Nephron (organoid): ENCODE measurements around the gene MAST2.

Experiments used
- H3K27ac Mint-ChIP-seq, 3 experiments: 2 replicates each; pipeline ENCODE4 v1.8.0; 2020; ENCODE audit warnings: mixed read lengths in 3 of 3, mild to moderate bottlenecking in 2 of 3, moderate library complexity in 1 of 3
- H3K27me3 Mint-ChIP-seq: 2 replicates; pipeline ENCODE4 v1.8.0; 2021; ENCODE audit warnings: low read depth, mild to moderate bottlenecking, moderate library complexity, mixed read lengths
- H3K36me3 Mint-ChIP-seq: 2 replicates; pipeline ENCODE4 v1.8.0; 2020; ENCODE audit warnings: low read depth, mixed read lengths
- H3K4me1 Mint-ChIP-seq: 2 replicates; pipeline ENCODE4 v1.8.0; 2020; ENCODE audit warnings: mixed read lengths
- H3K4me3 Mint-ChIP-seq, 3 experiments: 2 replicates each; pipeline ENCODE4 v1.8.0; 2020; ENCODE audit warnings: mild to moderate bottlenecking in 3 of 3, mixed read lengths in 3 of 3, moderate library complexity in 2 of 3
- H3K9me3 Mint-ChIP-seq: 2 replicates; pipeline ENCODE4 v1.8.0; 2020; ENCODE audit warnings: mixed read lengths
- CTCF ChIP-seq, 3 experiments: fragments of 200-600 bp; sonication (generic); IDR thresholded peaks; one replicate each; pipeline ENCODE4 v1.5.0; 2021; ENCODE audit warnings: antibody characterized with exemption in 3 of 3; ENCODE audit not compliant: unreplicated experiment in 3 of 3

The MAST2 gene

GRCh38 chr1:45792744-45793143, 10.7 kb upstream of the MAST2 start:
- no peaks in the 10 kb centered on the region for H3K36me3 Mint-ChIP-seq
- no peaks in the 10 kb centered on the region for H3K9me3 Mint-ChIP-seq
- H3K27ac Mint-ChIP-seq, result no peak overlapping the region
- peaks cover 4% of the 10 kb centered on the region for H3K27me3 Mint-ChIP-seq
- peaks cover 5% of the 10 kb centered on the region for H3K4me1 Mint-ChIP-seq
- no peak for TF ChIP-seq CTCF (IDR thresholded peaks at IDR 0.05; ENCODE audit: unreplicated experiment in 3 of 3)
- H3K4me3 Mint-ChIP-seq, result no peak overlapping the region

GRCh38 chr1:45793942-45794604, 9.3 kb upstream of the MAST2 start:
- Mint-ChIP-seq H3K4me1 (peaks cover 5% of the 10 kb centered on the region), H3K9me3 (no peaks in the 10 kb centered on the region), H3K27me3 (peaks cover 4% of the 10 kb centered on the region), H3K27ac (peak overlapping the region; percentile 25 to 74 (median 61)), H3K4me3 (peak overlapping the region; percentile 29 to 71 (median 38)), H3K36me3 (no peaks in the 10 kb centered on the region)
- no peak for TF ChIP-seq CTCF (IDR thresholded peaks at IDR 0.05; ENCODE audit: unreplicated experiment in 3 of 3)

GRCh38 chr1:45796381-45796780, 7.0 kb upstream of the MAST2 start:
- H3K4me3 Mint-ChIP-seq, result no peak overlapping the region
- H3K27ac Mint-ChIP-seq, result no peak overlapping the region
- no peaks in the 10 kb centered on the region for H3K36me3 Mint-ChIP-seq
- no peak for TF ChIP-seq CTCF (IDR thresholded peaks at IDR 0.05; ENCODE audit: unreplicated experiment in 3 of 3)
- peaks cover 4% of the 10 kb centered on the region for H3K27me3 Mint-ChIP-seq
- H3K4me1 Mint-ChIP-seq, result peaks cover 5% of the 10 kb centered on the region
- no peaks in the 10 kb centered on the region for H3K9me3 Mint-ChIP-seq

GRCh38 chr1:45796946-45797345, 6.5 kb upstream of the MAST2 start:
- Mint-ChIP-seq H3K27me3 (peaks cover 4% of the 10 kb centered on the region), H3K27ac (no peak overlapping the region), H3K4me3 (no peak overlapping the region), H3K36me3 (no peaks in the 10 kb centered on the region), H3K4me1 (peaks cover 7% of the 10 kb centered on the region), H3K9me3 (no peaks in the 10 kb centered on the region)
- no peak for TF ChIP-seq CTCF (IDR thresholded peaks at IDR 0.05; ENCODE audit: unreplicated experiment in 3 of 3)

- Mint-ChIP-seq H3K27ac (no peak overlapping the region), H3K4me3 (peak overlapping the region; percentile 41 to 75 (median 65)), H3K9me3 (no peaks in the 10 kb centered on the region), H3K4me1 (peaks cover 35% of the 10 kb centered on the region), H3K27me3 (peaks cover 4% of the 10 kb centered on the region), H3K36me3 (no peaks in the 10 kb centered on the region)
- no peak for TF ChIP-seq CTCF (IDR thresholded peaks at IDR 0.05; ENCODE audit: unreplicated experiment in 3 of 3)
Measured at GRCh38 chr1:45800899-45801298, 2.5 kb upstream of the MAST2 start.
